Peyer's patch (tissue), 4 donors: ENCODE data around the gene SOX6.

Experiments
- CTCF ChIP-seq, 6 experiments: fragments of 450-650 bp in 4 of 6; fragments of 200-600 bp in 2 of 6; sonication (generic) in 1 of 6; IDR thresholded peaks; one replicate each; pipeline ENCODE4 v1.5.1; 2017 to 2019; ENCODE audit warnings: antibody characterized with exemption in 6 of 6, mild to moderate bottlenecking in 3 of 6, moderate library complexity in 1 of 6
- POLR2A ChIP-seq, 2 donors: fragments of 450-650 bp; IDR thresholded peaks; one replicate each; pipeline ENCODE4 v1.5.1; 2017; ENCODE audit warnings: antibody characterized with exemption in 2 of 2, mild to moderate bottlenecking in 2 of 2, moderate library complexity in 2 of 2

GRCh38 chr11:16356057-16356760 lies at the start of gene SOX6:
- TF ChIP-seq CTCF (IDR thresholded peaks at IDR 0.05) (no peak), POLR2A (IDR thresholded peaks at IDR 0.05) (no peak)
